Stimulated activated naive CD8-positive, alpha-beta T cell treated with anti-CD3 and anti-CD28 coated beads, Interleukin-15, Interleukin-2, amounts not matched to agents 100 U/mL and 50 U/mL, for 24 hours (primary cell): ENCODE results near the gene ST6GAL1.
A peak's percentile ranks its signal among the peaks of the same experiment; 100 is the strongest.
"Not testable (repeated sequence)": the region's sequence is repeated elsewhere in the genome, so short reads cannot be mapped to it uniquely, and the experiment has no call there.

Source experiments
- ATAC-seq: fragments of 150-1000 bp; cut with Tn5 transposase; one replicate; pipeline ENCODE4 v1.10.0; 2021
- DNase-seq: peaks from one replicate; pipeline ENCODE4 v3.0.0; 2021

ST6GAL1 gene, protein sequence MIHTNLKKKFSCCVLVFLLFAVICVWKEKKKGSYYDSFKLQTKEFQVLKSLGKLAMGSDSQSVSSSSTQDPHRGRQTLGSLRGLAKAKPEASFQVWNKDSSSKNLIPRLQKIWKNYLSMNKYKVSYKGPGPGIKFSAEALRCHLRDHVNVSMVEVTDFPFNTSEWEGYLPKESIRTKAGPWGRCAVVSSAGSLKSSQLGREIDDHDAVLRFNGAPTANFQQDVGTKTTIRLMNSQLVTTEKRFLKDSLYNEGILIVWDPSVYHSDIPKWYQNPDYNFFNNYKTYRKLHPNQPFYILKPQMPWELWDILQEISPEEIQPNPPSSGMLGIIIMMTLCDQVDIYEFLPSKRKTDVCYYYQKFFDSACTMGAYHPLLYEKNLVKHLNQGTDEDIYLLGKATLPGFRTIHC

DNA sequence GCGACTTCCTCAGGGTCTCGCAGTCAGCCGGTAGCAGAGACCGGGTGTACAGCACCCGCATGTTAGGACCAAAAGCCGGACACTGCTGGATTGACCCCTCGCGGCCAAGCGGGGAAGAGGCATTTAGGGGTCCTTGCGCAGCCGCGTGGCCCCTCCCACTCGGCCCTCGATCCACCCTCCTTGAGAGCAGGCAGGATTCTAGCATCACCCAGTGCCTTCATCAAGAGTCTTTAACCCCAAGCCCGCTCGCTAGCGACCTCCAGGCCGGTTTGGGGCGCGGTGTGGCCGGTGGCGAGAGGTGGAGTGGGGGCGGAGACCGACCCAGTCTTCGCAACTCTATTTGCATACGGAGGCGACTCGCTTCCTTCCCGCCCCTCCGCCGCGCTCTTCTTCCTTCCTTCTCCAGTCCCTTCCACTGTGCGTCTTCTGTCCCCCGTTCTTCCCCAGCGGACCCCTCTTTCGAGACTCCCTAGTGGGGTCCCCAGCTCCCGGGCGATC lies at the start of gene ST6GAL1:
TSS of gene ST6GAL1 (plus strand) at position 384 of the 498 bp plus-strand sequence. CDS start 112,178 bp downstream, outside the sequence.
- peak; percentile 78 for DNase-seq
- peak; percentile 58 for ATAC-seq

DNA sequence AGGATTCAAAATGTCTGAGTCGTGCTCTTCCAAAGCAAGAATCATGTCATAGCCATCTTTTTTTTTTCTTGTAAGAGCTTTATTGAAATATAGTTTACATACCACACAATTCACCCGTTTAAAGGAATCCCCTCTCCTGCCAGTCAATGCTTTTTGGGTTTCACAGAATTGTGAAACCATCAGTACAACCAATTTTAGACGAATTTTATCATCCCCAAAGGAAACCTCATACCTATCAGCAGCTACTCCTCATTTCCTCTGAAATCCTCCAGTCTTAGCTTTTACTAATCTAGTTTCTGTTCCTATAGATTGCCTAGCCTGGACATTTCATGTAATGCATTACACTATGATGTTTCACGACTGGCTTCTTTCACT lies 48.2 kb upstream of the ST6GAL1 start:
- ATAC-seq (peak; percentile 47), DNase-seq (no peak)

DNA sequence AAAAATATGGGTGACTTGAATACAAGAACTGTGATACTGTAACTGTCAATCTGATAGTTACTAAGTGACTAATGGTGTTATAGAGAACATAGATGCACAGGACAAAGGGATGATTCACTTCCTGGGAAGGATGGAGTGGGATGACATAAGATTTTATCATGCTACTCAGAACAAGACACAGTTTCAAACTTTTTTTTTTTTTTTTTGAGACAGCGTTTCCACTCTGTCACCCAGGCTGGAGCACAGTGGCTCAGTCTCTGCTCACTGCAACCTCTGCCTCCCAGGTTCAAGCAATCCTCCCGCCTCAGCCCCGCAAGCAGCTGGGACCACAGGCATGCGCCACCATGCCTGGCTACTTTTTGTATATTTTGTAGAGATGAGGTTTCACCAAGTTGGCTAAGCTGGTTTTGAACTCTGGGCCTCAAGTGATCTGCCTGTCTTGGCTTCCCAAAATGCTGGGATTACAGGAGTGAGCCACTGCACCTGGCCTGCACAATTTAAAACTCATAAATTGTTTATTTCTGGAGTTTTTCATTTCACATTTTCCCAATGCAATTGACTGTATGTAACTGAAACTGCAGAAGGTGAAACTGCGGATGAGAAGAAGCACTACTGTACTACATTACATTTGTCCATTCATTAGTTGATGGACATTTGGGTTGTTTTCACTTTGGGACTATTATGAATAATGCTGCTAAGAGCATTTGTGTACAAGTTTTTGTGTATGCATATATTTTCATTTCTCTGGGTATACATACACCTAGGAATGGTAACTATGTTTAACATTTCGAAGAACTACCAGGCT lies 47.2 kb upstream of the ST6GAL1 start:
- peak; percentile 64 for DNase-seq
- ATAC-seq, result peak; percentile 92

GRCh38 chr3:186883686-186884058 lies 46.7 kb upstream of the ST6GAL1 start:
- ATAC-seq (no peak), DNase-seq (no peak)

DNA sequence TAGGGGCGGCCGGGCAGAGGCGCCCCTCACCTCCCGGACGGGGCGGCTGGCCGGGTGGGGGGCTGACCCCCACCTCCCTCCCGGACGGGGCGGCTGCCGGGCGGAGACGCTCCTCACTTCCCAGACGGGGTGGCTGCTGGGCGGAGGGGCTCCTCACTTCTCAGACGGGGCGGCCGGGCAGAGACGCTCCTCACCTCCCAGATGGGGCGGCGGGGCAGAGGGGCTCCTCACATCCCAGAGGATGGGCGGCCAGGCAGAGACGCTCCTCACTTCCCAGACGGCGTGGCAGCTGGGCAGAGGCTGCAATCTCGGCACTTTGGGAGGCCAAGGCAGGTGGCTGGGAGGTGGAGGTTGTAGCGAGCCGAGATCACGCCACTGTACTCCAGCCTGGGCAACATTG lies 45.5 kb upstream of the ST6GAL1 start:
- ATAC-seq, DNase-seq: not testable (repeated sequence)

- no peak for ATAC-seq
- DNase-seq, result no peak
Observed at GRCh38 chr3:186886202-186886981, 43.9 kb upstream of the ST6GAL1 start.

- ATAC-seq, DNase-seq: not testable (repeated sequence)
Observed at GRCh38 chr3:186887507-186887938, 42.8 kb upstream of the ST6GAL1 start.

DNA sequence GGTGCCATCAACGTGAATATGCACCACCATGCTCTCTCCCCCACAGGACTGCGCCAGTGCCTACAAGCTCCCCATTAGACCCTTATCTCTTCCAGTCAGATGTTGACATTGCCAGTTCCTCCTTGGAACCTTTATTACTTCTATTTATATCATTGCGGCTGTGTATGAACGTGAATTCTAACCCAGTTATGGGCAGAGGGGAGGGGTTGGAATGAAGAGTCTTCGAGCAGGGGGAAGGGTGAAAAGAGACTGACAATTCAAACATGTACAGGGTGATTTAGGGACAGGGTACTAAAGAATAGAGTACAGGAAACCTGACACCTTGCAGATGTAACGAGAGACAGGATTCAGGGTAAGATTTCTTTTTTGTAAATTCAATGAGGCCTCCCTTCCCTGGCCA lies 41.8 kb upstream of the ST6GAL1 start:
- ATAC-seq (no peak), DNase-seq (no peak)

GRCh38 chr3:186889698-186890097 lies 40.6 kb upstream of the ST6GAL1 start:
- not testable (repeated sequence) for ATAC-seq, DNase-seq

- DNase-seq, result no peak
Observed at GRCh38 chr3:186890911-186891310, 39.4 kb upstream of the ST6GAL1 start.

DNA sequence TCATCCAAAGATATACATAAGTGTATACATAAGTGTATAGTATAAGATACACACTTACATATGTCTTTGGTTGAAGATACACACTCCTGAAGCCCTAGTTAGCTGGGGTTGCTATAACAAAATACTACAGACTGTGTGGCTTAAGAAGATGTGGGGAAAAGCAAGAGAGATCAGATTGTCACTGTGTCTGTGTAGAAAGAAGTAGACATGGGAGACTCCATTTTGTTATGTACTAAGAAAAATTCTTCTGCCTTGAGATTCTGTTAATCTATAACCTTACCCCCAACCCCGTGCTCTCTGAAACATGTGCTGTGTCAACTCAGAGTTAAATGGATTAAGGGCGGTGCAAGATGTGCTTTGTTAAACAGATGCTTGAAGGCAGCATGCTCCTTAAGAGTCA lies 37.3 kb upstream of the ST6GAL1 start:
- DNase-seq, ATAC-seq: not testable (repeated sequence)

More at GRCh38 chr3:186890911-186891310, 39.4 kb upstream of the ST6GAL1 start:
- no peak for ATAC-seq

DNA sequence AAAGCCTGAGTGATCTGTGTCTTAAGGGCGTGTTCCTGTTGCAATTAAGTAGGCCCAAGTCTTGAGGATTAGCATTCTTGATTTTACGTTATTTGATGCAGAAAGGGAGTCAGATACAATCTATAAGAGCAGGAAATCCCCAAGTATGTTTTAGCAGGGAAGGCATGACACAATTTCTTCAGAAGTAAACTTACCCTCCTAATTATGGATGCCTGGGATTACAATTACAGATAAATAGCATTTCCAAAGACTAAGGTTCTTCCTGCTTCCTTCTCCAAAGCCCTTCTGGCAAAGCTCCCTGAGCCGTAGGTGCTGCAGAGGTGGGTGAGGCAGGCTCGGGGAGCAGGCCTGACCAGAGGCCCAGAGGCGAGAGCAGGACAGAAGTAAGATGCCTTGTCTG lies 34.9 kb upstream of the ST6GAL1 start:
- DNase-seq (no peak), ATAC-seq (no peak)

- ATAC-seq (peak; percentile 28), DNase-seq (no peak)
Observed at GRCh38 chr3:186896006-186896405, 34.3 kb upstream of the ST6GAL1 start.

DNA sequence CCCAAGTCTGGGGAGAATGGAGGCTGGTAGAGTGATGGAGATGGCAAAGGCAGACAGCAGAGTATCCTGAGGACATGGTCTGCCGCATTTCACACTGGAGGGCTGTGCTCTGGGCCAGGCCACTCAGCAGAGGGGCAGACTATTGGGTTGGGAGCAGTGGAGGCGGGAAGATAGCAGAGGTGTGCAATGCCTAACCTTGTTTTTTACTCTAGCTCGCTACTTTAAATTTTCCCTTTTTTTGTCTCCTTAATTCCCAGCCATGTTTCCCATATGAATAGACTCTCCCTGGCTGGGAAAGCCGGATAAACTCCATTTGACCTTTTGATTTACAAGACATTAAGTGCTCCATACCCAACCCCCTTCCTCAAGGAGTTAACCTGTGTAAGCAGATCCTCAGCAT lies 33.5 kb upstream of the ST6GAL1 start:
- DNase-seq, result no peak
- no peak for ATAC-seq

DNA sequence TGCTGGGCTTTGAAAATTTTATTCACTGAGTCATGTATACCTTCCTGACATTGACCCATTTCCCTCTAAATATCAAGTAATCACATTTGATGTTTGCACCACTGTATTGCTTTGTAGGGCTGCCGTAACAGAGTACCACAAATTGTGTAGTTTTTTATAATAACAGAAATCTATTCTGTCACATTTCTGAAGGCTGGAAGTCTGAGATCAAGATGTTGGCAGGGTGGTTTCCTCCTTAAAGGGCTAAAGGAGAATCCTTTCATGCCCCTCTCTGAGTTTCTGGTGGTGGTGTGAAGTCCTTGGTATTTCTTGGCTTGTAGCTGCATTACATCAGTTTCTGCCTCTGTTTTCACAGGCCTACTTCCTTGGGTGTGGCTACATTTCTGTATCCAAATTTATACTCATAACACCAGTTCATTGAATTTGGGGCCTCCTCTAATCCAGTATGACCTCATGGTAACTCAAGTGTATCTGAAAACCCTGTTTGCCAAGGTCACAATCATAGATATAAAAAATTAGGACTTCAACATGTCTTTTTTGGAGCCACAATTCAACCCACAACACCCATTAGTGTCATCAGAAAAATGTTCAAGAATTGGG lies 29.1 kb upstream of the ST6GAL1 start:
- ATAC-seq, result peak; percentile 52
- no peak for DNase-seq

- DNase-seq (no peak), ATAC-seq (no peak)
Observed at GRCh38 chr3:186902154-186902553, 28.2 kb upstream of the ST6GAL1 start.

GRCh38 chr3:186902713-186903112 lies 27.6 kb upstream of the ST6GAL1 start:
- ATAC-seq, result no peak
- DNase-seq, result no peak

GRCh38 chr3:186903676-186904075 lies 26.6 kb upstream of the ST6GAL1 start:
- not testable (repeated sequence) for DNase-seq, ATAC-seq

GRCh38 chr3:186907075-186907474 lies 23.3 kb upstream of the ST6GAL1 start:
- not testable (repeated sequence) for DNase-seq, ATAC-seq

DNA sequence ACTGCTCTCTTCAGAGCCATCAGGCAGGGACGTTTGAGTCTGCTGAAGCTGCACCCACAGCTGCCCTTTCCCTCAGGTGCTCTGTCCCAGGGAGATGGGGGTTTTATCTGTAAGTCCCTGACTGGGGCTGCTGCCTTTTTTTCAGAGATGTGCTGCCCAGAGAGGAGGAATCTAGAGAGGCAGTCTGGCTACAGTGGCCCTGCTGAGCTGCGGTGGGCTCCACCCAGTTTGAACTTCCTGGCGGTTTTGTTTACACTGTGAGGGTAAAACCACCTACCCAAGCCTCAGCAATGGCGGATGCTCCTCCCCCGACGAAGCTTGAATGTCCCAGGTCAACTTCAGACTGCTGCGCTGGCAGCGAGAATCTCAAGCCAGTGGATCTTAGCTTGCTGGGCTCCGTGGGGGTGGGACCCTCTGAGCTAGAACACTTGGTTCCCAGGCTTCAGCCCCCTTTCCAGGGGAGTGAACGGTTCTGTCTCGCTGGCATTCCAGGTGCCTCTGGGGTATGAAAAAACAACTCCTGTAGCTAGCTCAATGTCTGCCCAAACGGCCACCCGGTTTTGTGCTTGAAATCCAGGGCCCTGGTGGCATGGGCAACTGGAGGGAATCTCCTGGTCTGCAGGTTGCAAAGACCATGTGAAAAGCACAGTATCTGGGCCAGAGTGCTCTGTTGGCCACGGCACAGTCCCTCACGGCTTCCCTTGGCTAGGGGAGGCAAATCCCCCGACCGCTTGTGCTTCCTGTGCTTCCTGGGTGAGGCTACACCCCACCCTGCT lies 21.1 kb upstream of the ST6GAL1 start:
- peak; percentile 61 for ATAC-seq
- peak; percentile 75 for DNase-seq
